DMS79 treated with DMSO at 0.1 percent for 48 hours (cell line): ENCODE results near the gene GRIK5.
A peak's percentile ranks its signal among the peaks of the same experiment; 100 is the strongest.
"Not testable (repeated sequence)": the region's sequence is repeated elsewhere in the genome, so short reads cannot be mapped to it uniquely, and the experiment has no call there.

Experiments
- DNase-seq: peaks from one replicate; lab custom pipeline; 2025; lab: John Stamatoyannopoulos, UW

Gene GRIK5

GRCh38 chr19:42069619-42070351, at the start of gene GRIK5:
GRIK5 (minus strand) TSS chr19:42070206; CDS start chr19:42065770, 4,436 bp downstream.
- DNase-seq, result peak; percentile 58

GRCh38 chr19:42117076-42117475, 47.1 kb upstream of the GRIK5 start:
- no peak for DNase-seq

GRCh38 chr19:42116308-42117075, 46.5 kb upstream of the GRIK5 start:
- DNase-seq, result no peak

GRCh38 chr19:42115705-42116104, 45.7 kb upstream of the GRIK5 start:
- no peak for DNase-seq

- DNase-seq, result no peak
These were observed 45.2 kb upstream of the GRIK5 start for GRCh38 chr19:42115219-42115618.

GRCh38 chr19:42114412-42114811, 44.4 kb upstream of the GRIK5 start:
- DNase-seq, result peak; percentile 88

- DNase-seq, result peak; percentile 87
These were observed 43.8 kb upstream of the GRIK5 start for GRCh38 chr19:42113641-42114348.

GRCh38 chr19:42111811-42112210, 41.8 kb upstream of the GRIK5 start:
- DNase-seq, result no peak

- no peak for DNase-seq
These were observed 41.4 kb upstream of the GRIK5 start for GRCh38 chr19:42111384-42111783.

GRCh38 chr19:42110658-42111057, 40.7 kb upstream of the GRIK5 start:
- DNase-seq, result no peak

GRCh38 chr19:42109896-42110295, 39.9 kb upstream of the GRIK5 start:
- DNase-seq, result no peak

GRCh38 chr19:42108527-42109389, 38.8 kb upstream of the GRIK5 start:
- DNase-seq, result peak; percentile 72

GRCh38 chr19:42105368-42105767, 35.4 kb upstream of the GRIK5 start:
- DNase-seq, result no peak

- DNase-seq, result no peak
These were observed 32.9 kb upstream of the GRIK5 start for GRCh38 chr19:42102877-42103276.

GRCh38 chr19:42100241-42100640, 30.2 kb upstream of the GRIK5 start:
- DNase-seq, result not testable (repeated sequence)

GRCh38 chr19:42099336-42099925, 29.4 kb upstream of the GRIK5 start:
- no peak for DNase-seq

GRCh38 chr19:42098781-42099180, 28.8 kb upstream of the GRIK5 start:
- DNase-seq, result no peak

GRCh38 chr19:42097461-42097860, 27.5 kb upstream of the GRIK5 start:
- DNase-seq, result no peak

GRCh38 chr19:42096255-42096837, 26.3 kb upstream of the GRIK5 start:
- no peak for DNase-seq

- DNase-seq, result no peak
These were observed 25.8 kb upstream of the GRIK5 start for GRCh38 chr19:42095814-42096230.
